Hematopoietic multipotent progenitor cell (in vitro differentiated cells): ENCODE data around the gene LEFTY2. TPM values are rescaled to one million over a fixed set of nuclear protein-coding genes. Genes with fewer than 3 reads are reported as not detected.

Experiments used
- small RNA-seq: library from RNA; depleted of rRNA; stranded (forward); fragments of <200 nt; gene quantifications from one replicate; pipeline ENCODE3, GENCODE V24; 2012
- total RNA-seq: library from RNA; depleted of rRNA; stranded (reverse); fragments of >200 nt; gene quantifications from one replicate; pipeline ENCODE4 v1.2.3, GENCODE V29; 2012

The LEFTY2 gene
- total RNA-seq, 1 donor: 0.27 TPM

Small RNAs within 50 kb of the gene (small RNA-seq; reads per million reads assigned to genes)
- gene AL117348.1: not detected
- gene NDUFA3P3: not detected

Other genes starting within 250 kb of the LEFTY2 start
- 126 TPM for gene SRP9, start 163.4 kb downstream of the LEFTY2 start, total RNA-seq
- 3.2 TPM for gene EPHX1, start 131.1 kb downstream of the LEFTY2 start, total RNA-seq
- gene TMEM63A, start 58.8 kb downstream of the LEFTY2 start, total RNA-seq: 70.0 TPM
- gene LEFTY1, start 52.1 kb downstream of the LEFTY2 start, total RNA-seq: under 0.01 TPM
- gene PYCR2, start 17.0 kb downstream of the LEFTY2 start, total RNA-seq: 135 TPM
- 21.5 TPM for gene SDE2, start 58.1 kb upstream of the LEFTY2 start, total RNA-seq
- gene H3-3A, start 121.5 kb upstream of the LEFTY2 start, total RNA-seq: 419 TPM
- 14.8 TPM for gene ACBD3, start 245.5 kb upstream of the LEFTY2 start, total RNA-seq